ENCODE data around the gene SMAD5. TPM values are rescaled to one million over a fixed set of nuclear protein-coding genes. Genes with fewer than 3 reads are reported as not detected.

Gene SMAD5
- total RNA-seq, 2 donors from 2014 or later = 51.9 to 64.1 TPM

DNA sequence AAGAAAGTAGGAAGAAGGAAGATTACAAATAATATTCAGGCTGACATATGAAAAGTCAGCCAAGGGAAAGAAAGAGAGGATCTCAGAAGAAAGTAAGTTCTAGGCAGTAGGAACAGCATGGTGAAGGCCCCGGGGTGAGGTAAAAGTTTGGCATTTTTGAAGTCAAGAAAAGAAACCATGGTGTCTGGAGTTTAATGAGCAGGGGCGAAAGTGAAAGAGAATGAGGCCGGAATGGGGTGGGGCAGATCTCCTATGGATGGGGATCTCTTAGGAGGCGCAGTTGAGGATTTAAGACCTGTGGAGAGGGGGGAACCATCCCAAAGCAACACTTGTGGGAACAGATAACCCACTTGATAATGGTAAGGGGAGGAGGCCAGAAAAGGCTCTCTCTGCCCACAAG, 42.3 kb upstream of the SMAD5 start:
- TF ChIP-seq, protein P1, sequence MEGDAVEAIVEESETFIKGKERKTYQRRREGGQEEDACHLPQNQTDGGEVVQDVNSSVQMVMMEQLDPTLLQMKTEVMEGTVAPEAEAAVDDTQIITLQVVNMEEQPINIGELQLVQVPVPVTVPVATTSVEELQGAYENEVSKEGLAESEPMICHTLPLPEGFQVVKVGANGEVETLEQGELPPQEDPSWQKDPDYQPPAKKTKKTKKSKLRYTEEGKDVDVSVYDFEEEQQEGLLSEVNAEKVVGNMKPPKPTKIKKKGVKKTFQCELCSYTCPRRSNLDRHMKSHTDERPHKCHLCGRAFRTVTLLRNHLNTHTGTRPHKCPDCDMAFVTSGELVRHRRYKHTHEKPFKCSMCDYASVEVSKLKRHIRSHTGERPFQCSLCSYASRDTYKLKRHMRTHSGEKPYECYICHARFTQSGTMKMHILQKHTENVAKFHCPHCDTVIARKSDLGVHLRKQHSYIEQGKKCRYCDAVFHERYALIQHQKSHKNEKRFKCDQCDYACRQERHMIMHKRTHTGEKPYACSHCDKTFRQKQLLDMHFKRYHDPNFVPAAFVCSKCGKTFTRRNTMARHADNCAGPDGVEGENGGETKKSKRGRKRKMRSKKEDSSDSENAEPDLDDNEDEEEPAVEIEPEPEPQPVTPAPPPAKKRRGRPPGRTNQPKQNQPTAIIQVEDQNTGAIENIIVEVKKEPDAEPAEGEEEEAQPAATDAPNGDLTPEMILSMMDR (IDR thresholded peaks at IDR 0.05) = no peak
- H3K9ac ChIP-seq (ENCODE audit: low read depth in 2 of 2, low read length in 2 of 2) = no peak overlapping the region
- peak; percentile 50 for DNase-seq
- no peaks in the 10 kb centered on the region for H3K9me3 ChIP-seq
- H3K4me3 ChIP-seq = no peak overlapping the region
- H3K27ac ChIP-seq = peak overlapping the region; percentile 67
- H3K4me1 ChIP-seq = peaks cover 12% of the 10 kb centered on the region
- no peaks in the 10 kb centered on the region for H3K36me3 ChIP-seq
- intact Hi-C loops (cut with DNase I) = no loop called here
- no peaks in the 10 kb centered on the region for H3K27me3 ChIP-seq

DNA sequence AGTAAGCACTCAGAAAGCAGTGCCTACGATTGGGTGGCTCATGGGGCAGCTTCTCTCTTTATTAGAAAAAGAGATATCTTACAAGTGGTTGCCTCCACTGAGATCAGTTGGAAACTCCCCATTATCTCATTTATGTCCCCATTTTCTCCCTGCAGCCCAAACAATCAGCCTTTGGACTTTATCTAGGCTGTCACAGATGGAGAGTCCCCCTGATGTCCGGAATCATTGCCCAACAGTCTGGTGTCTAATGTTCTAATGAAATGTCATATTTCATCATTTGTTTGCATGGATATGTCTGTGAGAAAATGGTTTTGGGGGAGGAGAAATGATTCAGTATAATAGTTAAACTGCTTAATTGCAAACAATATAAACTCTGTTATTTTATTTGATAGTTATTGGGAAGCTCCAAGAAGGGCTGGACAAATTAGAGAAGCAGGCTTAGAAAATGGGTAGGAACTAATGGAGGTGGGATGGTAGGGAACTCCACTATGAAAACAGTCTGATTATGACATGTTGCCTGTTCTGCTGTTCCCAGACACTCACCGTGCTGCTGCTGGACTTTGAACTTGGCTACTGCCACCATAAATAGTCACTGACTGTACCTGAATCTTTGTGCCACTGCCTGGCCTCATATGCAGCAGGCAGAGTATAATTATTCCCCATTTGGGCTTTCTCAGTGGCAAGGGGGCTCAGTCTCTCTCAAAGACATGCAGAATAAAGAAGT, 38.3 kb upstream of the SMAD5 start:
- Histone ChIP-seq H3K9ac (ENCODE audit: low read depth in 2 of 2, low read length in 2 of 2) (peak overlapping the region in 1 of 2 donors; percentile 48), H3K4me3 (no peak overlapping the region), H3K27me3 (no peaks in the 10 kb centered on the region), H3K27ac (peak overlapping the region; percentile 58), H3K9me3 (no peaks in the 10 kb centered on the region), H3K4me1 (peaks cover 2% of the 10 kb centered on the region), H3K36me3 (no peaks in the 10 kb centered on the region)
- intact Hi-C loops (cut with DNase I) = no loop called here
- peak; percentile 82 for DNase-seq
- TF ChIP-seq, protein P1 (IDR thresholded peaks at IDR 0.05) = no peak

DNA sequence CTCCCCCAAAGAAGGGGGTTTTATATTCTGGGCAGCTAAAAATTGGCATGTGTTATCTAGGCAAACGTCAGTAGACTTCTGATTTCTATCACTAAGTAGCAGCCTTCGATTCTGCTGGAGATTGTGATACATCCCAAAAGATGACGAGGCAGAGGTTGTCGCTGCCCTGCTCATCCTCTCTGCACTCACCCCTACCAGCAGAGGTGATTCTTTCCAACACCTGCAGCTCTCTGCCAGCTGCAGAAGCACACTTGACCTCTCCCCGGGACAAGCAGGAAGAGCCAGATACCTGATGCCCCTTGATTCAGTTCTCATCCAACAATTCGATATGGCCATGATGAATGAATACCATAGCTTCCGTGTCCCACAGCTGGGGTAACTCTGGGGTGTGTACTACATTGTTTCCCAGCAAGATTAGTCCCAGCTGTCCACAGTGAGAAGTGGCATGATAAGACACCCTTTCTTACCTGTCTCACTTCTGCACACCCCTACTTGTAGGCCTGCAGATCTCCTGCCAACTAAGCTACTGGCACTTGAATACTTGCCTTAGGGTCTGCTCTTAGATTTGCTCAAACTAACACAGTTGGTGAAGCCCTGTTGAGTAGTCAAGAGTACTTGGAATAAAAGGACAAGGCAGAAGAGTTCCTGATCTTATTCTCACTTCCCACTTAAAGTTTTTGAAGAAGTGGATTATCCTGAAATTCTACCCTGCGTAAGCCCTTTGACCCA, 37.6 kb upstream of the SMAD5 start:
- peak overlapping the region; percentile 58 for H3K27ac ChIP-seq
- intact Hi-C loops (cut with DNase I) = no loop called here
- DNase-seq = no peak

DNA sequence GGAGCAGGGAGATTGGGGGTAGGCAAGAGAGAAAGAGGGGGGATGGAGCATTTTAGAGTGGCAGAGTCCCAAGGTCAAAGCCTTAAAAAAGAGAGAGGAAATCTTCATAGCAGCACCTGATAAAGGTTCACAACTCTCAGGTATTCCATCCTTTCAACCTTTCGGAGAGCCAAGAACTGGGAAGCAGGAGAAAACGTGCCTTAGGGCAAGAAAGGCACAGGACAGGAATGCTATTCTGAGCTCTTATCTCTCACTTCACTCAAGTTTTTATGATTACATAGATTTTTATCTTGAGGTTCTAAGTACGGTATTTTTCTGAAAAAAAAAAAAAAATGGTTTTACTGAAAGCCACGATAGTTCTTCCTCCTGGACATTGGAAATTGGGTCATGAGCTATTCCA, 34.5 kb upstream of the SMAD5 start:
- no peaks in the 10 kb centered on the region for H3K4me1 ChIP-seq
- no peak overlapping the region for H3K27ac ChIP-seq
- intact Hi-C loops (cut with DNase I) = no loop called here
- no peaks in the 10 kb centered on the region for H3K36me3 ChIP-seq
- no peaks in the 10 kb centered on the region for H3K27me3 ChIP-seq
- no peak overlapping the region for H3K9ac ChIP-seq (ENCODE audit: low read depth in 2 of 2, low read length in 2 of 2)
- H3K9me3 ChIP-seq = no peaks in the 10 kb centered on the region
- no peak overlapping the region for H3K4me3 ChIP-seq
- TF ChIP-seq, protein P1 (IDR thresholded peaks at IDR 0.05) = no peak
- DNase-seq = no peak

More for the DNA sequence above, 37.6 kb upstream of the SMAD5 start:
- Histone ChIP-seq H3K9ac (ENCODE audit: low read depth in 2 of 2, low read length in 2 of 2) (peak overlapping the region in 1 of 2 donors; percentile 48), H3K4me3 (no peak overlapping the region), H3K27me3 (no peaks in the 10 kb centered on the region), H3K4me1 (no peaks in the 10 kb centered on the region), H3K9me3 (no peaks in the 10 kb centered on the region), H3K36me3 (no peaks in the 10 kb centered on the region)
- TF ChIP-seq, protein P1 (IDR thresholded peaks at IDR 0.05) = no peak

DNA sequence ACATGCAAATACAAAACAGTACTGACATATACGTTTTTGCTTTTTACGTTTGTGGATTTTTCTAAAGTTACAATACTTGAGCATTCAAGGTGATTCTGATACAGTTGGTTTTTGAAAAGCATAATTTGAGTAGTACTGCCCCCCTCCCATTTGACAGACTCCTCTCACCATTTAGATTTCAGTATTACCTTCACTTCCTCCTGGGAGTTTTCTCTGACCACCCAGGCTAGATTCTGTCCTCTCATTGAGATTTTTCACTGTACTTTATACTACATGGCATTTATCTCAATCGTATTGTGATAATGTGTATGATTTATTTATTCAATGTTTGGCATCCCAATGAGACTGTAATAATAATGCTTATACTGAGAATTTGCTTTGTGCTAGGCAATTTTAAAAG, 32.8 kb upstream of the SMAD5 start:
- no peaks in the 10 kb centered on the region for H3K9me3 ChIP-seq
- DNase-seq = no peak
- no peaks in the 10 kb centered on the region for H3K36me3 ChIP-seq
- TF ChIP-seq, protein P1 (IDR thresholded peaks at IDR 0.05) = no peak
- no peak overlapping the region for H3K9ac ChIP-seq (ENCODE audit: low read depth in 2 of 2, low read length in 2 of 2)
- no peaks in the 10 kb centered on the region for H3K4me1 ChIP-seq
- intact Hi-C loops (cut with DNase I) = no loop called here
- H3K27me3 ChIP-seq = no peaks in the 10 kb centered on the region
- no peak overlapping the region for H3K27ac ChIP-seq
- H3K4me3 ChIP-seq = no peak overlapping the region

All from colonic mucosa (tissue), 4 donors.